Testis (tissue), 3 donors: ENCODE measurements around the gene MASP1. TPM values are rescaled to one million over a fixed set of nuclear protein-coding genes. Genes with fewer than 3 reads are reported as not detected.
"Not testable (repeated sequence)": the region's sequence is repeated elsewhere in the genome, so short reads cannot be mapped to it uniquely, and the experiment has no call there.

Experiments used
- DNase-seq: peaks from one replicate; pipeline ENCODE4 v3.0.0-alpha.2; 2019
- H3K27ac ChIP-seq, 2 donors: fragments of 200-600 bp; sonication (generic); one replicate each; pipeline ENCODE4 v1.5.1; 2019
- H3K27me3 ChIP-seq: fragments of 200-600 bp; sonication (generic); one replicate; pipeline ENCODE4 v1.5.1; 2019
- H3K36me3 ChIP-seq: fragments of 200-600 bp; sonication (generic); one replicate; pipeline ENCODE4 v1.5.1; 2017; ENCODE audit warnings: low read depth; ENCODE audit errors: missing control alignments
- H3K4me1 ChIP-seq: fragments of 200-600 bp; sonication (generic); one replicate; pipeline ENCODE4 v1.5.1; 2019
- H3K4me3 ChIP-seq, 2 donors: fragments of 200-600 bp; sonication (generic); one replicate each; pipeline ENCODE4 v1.5.1; 2017 to 2019
- H3K9me3 ChIP-seq: fragments of 200-600 bp; sonication (generic); one replicate; pipeline ENCODE4 v1.5.1; 2017
- CTCF ChIP-seq, 3 experiments: fragments of 450-650 bp in 2 of 3; fragments of 200-600 bp in 1 of 3; sonication (generic) in 1 of 3; IDR thresholded peaks; one replicate each; pipeline ENCODE4 v1.5.1; 2016 to 2019; ENCODE audit warnings: antibody characterized with exemption in 3 of 3, mild to moderate bottlenecking in 2 of 3, moderate library complexity in 1 of 3
- POLR2A ChIP-seq: fragments of 450-650 bp; IDR thresholded peaks from one replicate; pipeline ENCODE4 v1.6.1; 2017; ENCODE audit warnings: antibody characterized with exemption, mild to moderate bottlenecking, moderate library complexity
- WGBS, 2 donors: methylation state at CpG; one replicate each; pipeline ENCODE4 v1.1.5; 2018; 5-methylcytosine and 5-hydroxymethylcytosine counted together
- intact Hi-C: fragments of 100-400 bp; cut with DNase I; formaldehyde crosslinking; loops from one replicate; pipeline ENCODE4 v1.15.1; 2023; ENCODE audit warnings: low total_unique reads
- polyA plus RNA-seq: library from polyadenylated mRNA; stranded (reverse); fragments of 350-450 nt; fragmentation: Illumina TruSeq; extraction: RNeasy Lipid Tissue Mini Kit (QIAGEN cat#74804); gene quantifications from one replicate; pipeline ENCODE4 v1.2.3, GENCODE V29; 2014; ENCODE audit warnings: low read depth, low replicate concordance; ENCODE audit not compliant: insufficient read depth
- total RNA-seq, 2 donors: library from RNA; depleted of rRNA; stranded (reverse); fragments of >200 nt; gene quantifications; one replicate each; pipeline ENCODE4 v1.2.3, GENCODE V29; 2016

The MASP1 gene
- total and polyA plus RNA-seq, 3 donors from 2014 or later: 0.55 to 3.6 (median 2.8) TPM

GRCh38 chr3:187243933-187244524 is 47.5 kb downstream of the MASP1 start:
- Histone ChIP-seq H3K9me3 (no peaks in the 10 kb centered on the region), H3K4me3 (no peak overlapping the region), H3K27ac (no peak overlapping the region), H3K36me3 (no peaks in the 10 kb centered on the region), H3K27me3 (no peaks in the 10 kb centered on the region), H3K4me1 (no peaks in the 10 kb centered on the region)
- TF ChIP-seq CTCF (IDR thresholded peaks at IDR 0.05) (no peak), POLR2A (no peak)
- intact Hi-C loops: no loop called here
- DNase-seq: no peak
- 85 to 97% methylated on average over 2 of the region's 2 CpGs for WGBS, 2 donors

- Histone ChIP-seq H3K36me3 (no peaks in the 10 kb centered on the region), H3K9me3 (no peaks in the 10 kb centered on the region), H3K27ac (no peak overlapping the region), H3K27me3 (no peaks in the 10 kb centered on the region), H3K4me1 (no peaks in the 10 kb centered on the region), H3K4me3 (no peak overlapping the region)
- intact Hi-C loops: no loop called here
- TF ChIP-seq CTCF (IDR thresholded peaks at IDR 0.05) (no peak), POLR2A (no peak)
- DNase-seq: no peak
- WGBS, 2 donors: 83 to 90% methylated on average over 2 to 4 of the region's 4 CpGs
Measured at GRCh38 chr3:187242900-187243299, 48.6 kb downstream of the MASP1 start.

- H3K4me3 ChIP-seq: no peak overlapping the region
- no peak for TF ChIP-seq CTCF (IDR thresholded peaks at IDR 0.05)
- no peak for TF ChIP-seq POLR2A
- intact Hi-C loops: no loop called here
- no peak overlapping the region for H3K27ac ChIP-seq
- H3K9me3 ChIP-seq: no peaks in the 10 kb centered on the region
- H3K4me1 ChIP-seq: no peaks in the 10 kb centered on the region
- no peaks in the 10 kb centered on the region for H3K27me3 ChIP-seq
- no peaks in the 10 kb centered on the region for H3K36me3 ChIP-seq
- 92 to 93% methylated on average over 2 to 5 of the region's 5 CpGs for WGBS, 2 donors
- DNase-seq: no peak
Measured at GRCh38 chr3:187242435-187242834, 49.1 kb downstream of the MASP1 start.

- H3K4me3 ChIP-seq, H3K27me3 ChIP-seq, H3K9me3 ChIP-seq, H3K36me3 ChIP-seq, intact Hi-C loops, H3K4me1 ChIP-seq, H3K27ac ChIP-seq, DNase-seq: not testable (repeated sequence)
- 94 to 95% methylated on average over 4 of the region's 4 CpGs for WGBS, 2 donors
Measured at GRCh38 chr3:187238835-187239234, 52.7 kb downstream of the MASP1 start.

GRCh38 chr3:187238239-187238638 is 53.3 kb downstream of the MASP1 start:
- Histone ChIP-seq H3K4me1 (no peaks in the 10 kb centered on the region), H3K36me3 (no peaks in the 10 kb centered on the region), H3K4me3 (no peak overlapping the region), H3K27ac (no peak overlapping the region), H3K27me3 (no peaks in the 10 kb centered on the region), H3K9me3 (no peaks in the 10 kb centered on the region)
- DNase-seq: no peak
- intact Hi-C loops: no loop called here
- WGBS, 2 donors: 92% methylated on average over 1 of the region's 1 CpG
- TF ChIP-seq CTCF (IDR thresholded peaks at IDR 0.05): no peak
- TF ChIP-seq POLR2A: no peak
